ENCODE measurements around the gene SLC17A9.
"Not testable (repeated sequence)": the region's sequence is repeated elsewhere in the genome, so short reads cannot be mapped to it uniquely, and the experiment has no call there.

The SLC17A9 gene

DNA sequence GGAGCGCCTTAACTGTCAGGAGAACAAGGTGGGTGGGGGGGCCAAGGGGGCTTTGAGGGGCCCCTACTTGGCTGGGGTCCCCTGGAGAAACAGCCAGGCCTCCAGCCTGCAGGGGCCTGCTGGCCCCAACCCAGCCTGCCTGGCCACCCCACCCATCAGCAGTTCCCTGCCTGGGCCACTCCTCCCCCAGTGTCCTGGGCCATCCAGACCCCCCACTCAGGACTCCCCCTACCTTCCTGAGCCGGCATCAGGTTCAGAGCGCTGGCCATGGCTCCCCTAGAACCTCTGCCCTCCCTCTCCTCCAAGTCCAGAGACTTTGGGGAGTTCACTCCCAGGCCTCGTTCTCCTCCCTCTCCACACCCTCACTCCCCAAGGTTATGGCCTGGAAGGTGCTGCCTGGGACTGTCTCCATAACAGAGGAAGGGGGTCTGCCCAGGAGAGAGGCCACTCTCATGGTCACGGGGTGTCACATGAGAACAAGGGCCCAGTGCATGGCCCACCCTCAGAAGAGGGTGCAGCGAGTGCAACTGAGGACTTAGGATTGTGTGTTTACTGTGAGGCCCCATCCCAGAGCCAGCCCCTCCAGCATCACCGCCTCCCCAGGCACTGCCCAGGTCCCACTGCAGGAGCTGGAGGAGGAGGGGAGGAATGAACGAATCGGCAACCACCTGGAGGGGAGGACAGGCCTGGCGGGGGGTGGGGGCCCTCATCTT, 6.0 kb downstream of the SLC17A9 start:
- no peak overlapping the region for H3K4me3 ChIP-seq (ENCODE audit: low read depth, low read length)
- no peak for DNase-seq (ENCODE audit: low read depth)
- TF ChIP-seq, protein P1, sequence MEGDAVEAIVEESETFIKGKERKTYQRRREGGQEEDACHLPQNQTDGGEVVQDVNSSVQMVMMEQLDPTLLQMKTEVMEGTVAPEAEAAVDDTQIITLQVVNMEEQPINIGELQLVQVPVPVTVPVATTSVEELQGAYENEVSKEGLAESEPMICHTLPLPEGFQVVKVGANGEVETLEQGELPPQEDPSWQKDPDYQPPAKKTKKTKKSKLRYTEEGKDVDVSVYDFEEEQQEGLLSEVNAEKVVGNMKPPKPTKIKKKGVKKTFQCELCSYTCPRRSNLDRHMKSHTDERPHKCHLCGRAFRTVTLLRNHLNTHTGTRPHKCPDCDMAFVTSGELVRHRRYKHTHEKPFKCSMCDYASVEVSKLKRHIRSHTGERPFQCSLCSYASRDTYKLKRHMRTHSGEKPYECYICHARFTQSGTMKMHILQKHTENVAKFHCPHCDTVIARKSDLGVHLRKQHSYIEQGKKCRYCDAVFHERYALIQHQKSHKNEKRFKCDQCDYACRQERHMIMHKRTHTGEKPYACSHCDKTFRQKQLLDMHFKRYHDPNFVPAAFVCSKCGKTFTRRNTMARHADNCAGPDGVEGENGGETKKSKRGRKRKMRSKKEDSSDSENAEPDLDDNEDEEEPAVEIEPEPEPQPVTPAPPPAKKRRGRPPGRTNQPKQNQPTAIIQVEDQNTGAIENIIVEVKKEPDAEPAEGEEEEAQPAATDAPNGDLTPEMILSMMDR (IDR thresholded peaks at IDR 0.05; ENCODE audit: low read depth, low read length, missing control alignments), result no peak

DNA sequence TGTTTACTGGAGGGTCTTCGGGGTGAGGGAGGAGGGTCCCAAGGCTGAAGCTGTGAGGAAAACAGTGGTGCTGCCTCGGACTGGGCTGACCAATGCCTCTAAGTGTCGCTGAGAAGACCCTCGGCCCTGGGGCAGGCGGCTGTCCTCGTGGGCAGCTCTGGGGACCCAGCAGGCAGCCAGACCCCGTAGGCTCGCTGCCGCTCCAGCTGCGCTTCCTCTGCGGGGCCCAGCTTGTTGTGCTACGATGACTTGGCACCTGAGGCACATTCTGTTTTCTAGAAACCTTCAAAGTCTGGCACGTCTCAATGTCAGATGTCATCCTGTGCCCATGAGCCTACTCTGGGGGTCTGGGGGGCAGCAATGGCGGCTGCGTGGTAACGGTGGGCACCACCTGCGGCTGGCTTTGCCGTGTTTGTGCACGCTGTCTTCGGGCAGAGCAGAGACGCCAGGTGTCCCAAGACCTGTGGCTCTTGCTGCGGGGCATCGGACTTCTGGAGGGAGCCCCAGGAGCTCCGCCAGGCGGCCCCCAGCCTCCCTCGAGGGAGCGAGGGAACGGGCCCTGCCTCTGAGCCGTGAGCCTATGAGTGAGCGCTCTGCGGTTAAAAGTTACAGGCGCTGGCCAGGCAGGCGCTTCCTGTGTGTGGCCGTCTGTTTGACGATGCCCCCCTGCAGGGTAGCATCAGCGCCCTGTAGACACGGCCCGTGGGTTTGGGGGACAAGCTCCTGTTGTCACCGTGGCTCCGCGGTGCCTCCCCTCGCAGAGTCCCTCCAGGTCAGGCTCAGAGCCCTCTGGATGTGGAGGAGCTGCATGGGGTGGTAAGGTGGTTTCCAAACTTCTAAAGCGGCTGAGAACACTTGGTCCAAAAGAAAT, 6.8 kb downstream of the SLC17A9 start:
- no peak overlapping the region for H3K4me3 ChIP-seq (ENCODE audit: low read depth, low read length)
- DNase-seq (ENCODE audit: low read depth), result no peak
- TF ChIP-seq, protein P1 (IDR thresholded peaks at IDR 0.05; ENCODE audit: low read depth, low read length, missing control alignments), result no peak

DNA sequence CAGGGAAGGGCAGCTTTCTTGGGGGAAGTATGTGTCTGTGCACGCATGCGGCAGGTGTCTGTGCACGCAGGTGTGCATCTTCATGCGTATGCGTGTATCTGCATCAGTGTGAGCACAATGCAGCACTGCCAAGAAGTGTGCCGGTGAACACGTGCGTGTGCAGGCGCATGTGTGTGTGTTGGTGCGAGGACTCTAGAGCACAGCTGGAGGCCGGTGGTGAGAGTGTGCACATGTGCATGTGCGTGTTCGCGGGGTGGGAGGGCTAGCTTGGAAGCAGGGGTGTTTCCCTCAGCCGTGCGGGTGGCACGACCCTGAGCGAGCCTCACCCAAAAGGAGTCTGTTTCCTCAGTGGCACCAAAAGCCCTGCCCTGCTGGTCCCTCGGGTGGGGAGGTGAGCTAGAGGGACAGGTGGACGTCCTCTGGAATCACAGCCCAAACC, 7.5 kb downstream of the SLC17A9 start:
- no peak overlapping the region for H3K4me3 ChIP-seq (ENCODE audit: low read depth, low read length)
- TF ChIP-seq, protein P1 (IDR thresholded peaks at IDR 0.05; ENCODE audit: low read depth, low read length, missing control alignments), result no peak
- no peak for DNase-seq (ENCODE audit: low read depth)

DNA sequence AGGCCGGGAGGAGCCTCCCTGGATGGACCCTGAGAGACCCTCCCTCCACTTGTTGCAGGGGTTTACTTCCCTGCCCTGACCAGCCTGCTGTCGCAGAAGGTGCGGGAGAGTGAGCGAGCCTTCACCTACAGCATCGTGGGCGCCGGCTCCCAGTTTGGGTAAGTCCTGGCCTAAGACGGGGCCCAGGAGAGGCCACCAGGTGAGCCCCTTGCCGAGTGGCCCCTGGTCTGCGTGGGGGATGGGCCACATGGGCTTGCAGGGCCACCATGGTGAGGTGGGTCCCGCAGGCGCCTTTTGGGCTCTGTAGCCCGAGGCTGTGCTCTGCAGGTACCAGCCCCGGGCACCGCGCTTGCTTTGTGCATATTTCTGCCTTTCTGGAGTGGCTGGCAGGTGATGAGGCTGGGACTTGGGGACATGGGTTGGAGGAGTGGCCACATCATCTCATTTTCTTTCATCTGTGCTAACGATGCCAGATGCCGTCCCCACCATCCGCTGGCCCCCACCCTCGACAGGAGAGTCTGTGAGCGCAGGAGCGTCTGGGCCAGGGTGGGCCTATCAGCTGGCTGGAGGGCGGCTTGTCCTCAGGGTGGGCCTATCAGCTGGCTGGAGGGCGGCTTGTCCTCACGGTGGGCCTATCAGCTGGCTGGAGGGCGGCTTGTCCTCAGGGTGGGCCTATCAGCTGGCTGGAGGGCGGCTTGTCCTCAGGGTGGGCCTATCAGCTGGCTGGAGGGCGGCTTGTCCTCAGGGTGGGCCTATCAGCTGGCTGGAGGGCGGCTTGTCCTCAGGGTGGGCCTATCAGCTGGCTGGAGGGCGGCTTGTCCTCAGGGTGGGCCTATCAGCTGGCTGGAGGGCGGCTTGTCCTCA, 8.2 kb downstream of the SLC17A9 start:
- H3K4me3 ChIP-seq (ENCODE audit: low read depth, low read length); DNase-seq (ENCODE audit: low read depth): not testable (repeated sequence)

DNA sequence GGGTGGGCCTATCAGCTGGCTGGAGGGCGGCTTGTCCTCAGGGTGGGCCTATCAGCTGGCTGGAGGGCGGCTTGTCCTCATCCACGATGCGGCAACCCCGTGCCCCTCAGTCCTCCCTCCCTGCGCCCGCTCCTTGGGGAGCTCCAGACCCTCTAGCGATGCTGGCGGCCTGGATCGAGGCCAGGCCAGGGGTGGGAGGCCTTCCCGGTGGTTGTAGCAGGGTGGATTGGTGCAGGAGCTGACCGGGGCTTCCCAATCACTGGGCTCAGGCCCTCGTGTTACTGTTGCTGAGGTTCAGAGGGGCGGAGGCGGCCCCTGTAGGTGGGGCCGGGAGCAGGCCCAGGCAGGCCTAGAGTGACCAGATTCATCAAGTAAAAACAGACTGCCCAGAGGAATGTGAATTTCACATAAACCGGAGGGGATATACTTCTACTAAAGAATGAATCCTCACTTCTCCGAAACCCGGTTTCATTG, 8.8 kb downstream of the SLC17A9 start:
- DNase-seq (ENCODE audit: low read depth), result no peak
- H3K4me3 ChIP-seq (ENCODE audit: low read depth, low read length), result no peak overlapping the region

DNA sequence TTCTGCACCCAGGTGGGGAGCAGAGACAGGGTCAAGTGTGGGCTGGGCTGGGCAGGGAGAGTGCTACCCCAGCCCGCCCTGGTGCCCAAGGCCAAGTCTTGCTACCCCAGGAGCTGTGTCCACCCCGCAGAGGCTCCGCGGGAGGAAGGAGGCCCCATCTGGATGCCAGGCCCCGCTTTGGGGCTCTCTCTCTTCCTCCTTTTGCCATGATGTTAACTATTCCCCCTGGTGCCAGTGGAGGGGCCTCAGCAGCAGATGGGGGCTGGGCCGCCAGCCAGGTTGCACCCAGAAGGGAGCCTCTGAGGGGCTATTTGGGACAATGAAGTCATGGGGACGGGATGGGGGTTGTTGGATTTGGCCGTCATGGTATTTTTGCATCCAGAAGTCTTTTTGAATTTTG, 9.3 kb downstream of the SLC17A9 start:
- no peak overlapping the region for H3K4me3 ChIP-seq (ENCODE audit: low read depth, low read length)
- TF ChIP-seq, protein P1 (IDR thresholded peaks at IDR 0.05; ENCODE audit: low read depth, low read length, missing control alignments), result no peak
- DNase-seq (ENCODE audit: low read depth), result no peak

More for the DNA sequence above, 8.8 kb downstream of the SLC17A9 start:
- TF ChIP-seq, protein P1 (IDR thresholded peaks at IDR 0.05; ENCODE audit: low read depth, low read length, missing control alignments), result no peak
